SU-DHL-6 (cell line): ENCODE measurements around the gene MGAT5B.

ENCODE experiments used
- H2AFZ ChIP-seq: fragments of 200-600 bp; sonication (generic); 2 replicates; pipeline ENCODE4 v1.6.1; 2014; ENCODE audit warnings: low read depth, mild to moderate bottlenecking, moderate library complexity, mixed read lengths, antibody characterized with exemption, low read length; ENCODE audit not compliant: severe bottlenecking
- H3F3A ChIP-seq: fragments of 200-600 bp; shearing (Covaris generic); 2 replicates; pipeline ENCODE4 v1.6.0; 2016; ENCODE audit warnings: antibody characterized with exemption, mild to moderate bottlenecking; ENCODE audit not compliant: insufficient read depth
- H3K27ac ChIP-seq: fragments of 200-600 bp; sonication (generic); 2 replicates; pipeline ENCODE4 v1.5.1; 2016; ENCODE audit warnings: low read depth, mild to moderate bottlenecking, low read length, moderate library complexity, mixed read lengths
- H3K27me3 ChIP-seq: fragments of 200-600 bp; sonication (generic), shearing (Covaris generic); 2 replicates; pipeline ENCODE4 v1.6.0; 2014; ENCODE audit warnings: mild to moderate bottlenecking, low read length
- H3K36me3 ChIP-seq: fragments of 200-600 bp; sonication (generic); 2 replicates; pipeline ENCODE4 v1.6.1; 2014; ENCODE audit warnings: mild to moderate bottlenecking, low read length, mixed read lengths
- H3K4me2 ChIP-seq: fragments of 300-600, 200-600 bp; shearing (Covaris generic), sonication (generic); 2 replicates; pipeline ENCODE4 v1.6.0; 2014; ENCODE audit warnings: low read length, low read depth, mild to moderate bottlenecking; ENCODE audit not compliant: poor library complexity, severe bottlenecking
- H3K4me3 ChIP-seq: fragments of 200-600 bp; sonication (generic); 2 replicates; pipeline ENCODE4 v1.5.1; 2014; ENCODE audit warnings: antibody characterized with exemption, low read length, mild to moderate bottlenecking, mixed read lengths; ENCODE audit not compliant: insufficient read depth, poor library complexity, severe bottlenecking
- H3K79me2 ChIP-seq: fragments of 200-600 bp; sonication (generic); 2 replicates; pipeline ENCODE4 v1.6.1; 2014; ENCODE audit warnings: mild to moderate bottlenecking, low read length, moderate library complexity; ENCODE audit not compliant: insufficient read depth
- H3K9ac ChIP-seq: fragments of 200-600 bp; sonication (generic); 2 replicates; pipeline ENCODE4 v1.7.0; 2014; ENCODE audit warnings: mild to moderate bottlenecking, low read length
- H3K9me2 ChIP-seq: fragments of 200-600 bp; sonication (generic); replicated peaks from 2 replicates; pipeline ENCODE4 v1.6.1; 2014; ENCODE audit warnings: low read length; ENCODE audit not compliant: insufficient read depth
- H3K9me3 ChIP-seq: fragments of 200-600 bp; sonication (generic); 2 replicates; pipeline ENCODE4 v1.6.1; 2014; ENCODE audit warnings: low read length, mixed read lengths; ENCODE audit not compliant: insufficient read depth
- H4K20me1 ChIP-seq: fragments of 200-600 bp; sonication (generic); 2 replicates; pipeline ENCODE4 v1.6.1; 2014; ENCODE audit warnings: low read depth, mild to moderate bottlenecking, antibody characterized with exemption, low read length, moderate library complexity, mixed read lengths
- CTCF ChIP-seq: fragments of 200-600 bp; sonication (generic); IDR thresholded peaks from one replicate; pipeline ENCODE4 v1.5.1; 2017; ENCODE audit warnings: antibody characterized with exemption, mild to moderate bottlenecking, low read length, moderate library complexity; ENCODE audit not compliant: insufficient read depth, poor library complexity, severe bottlenecking
- EZH2phosphoT487 ChIP-seq: fragments of 200-600 bp; sonication (generic), shearing (Covaris generic); conservative IDR thresholded peaks from 2 replicates; pipeline ENCODE4 v1.6.1; 2018; ENCODE audit warnings: mild to moderate bottlenecking, antibody characterized with exemption, low read length, moderate library complexity, mixed read lengths

MGAT5B gene

GRCh38 chr17:76888661-76889060, 20.5 kb downstream of the MGAT5B start:
- H3K79me2 ChIP-seq, result no peaks in the 10 kb centered on the region
- H3K27me3 ChIP-seq, result no peaks in the 10 kb centered on the region
- H3K9ac ChIP-seq, result no peak overlapping the region
- TF ChIP-seq EZH2phosphoT487 (no peak), CTCF (no peak)
- no peak overlapping the region for H3K27ac ChIP-seq
- H4K20me1 ChIP-seq, result no peaks in the 10 kb centered on the region
- no peak overlapping the region for H3K4me3 ChIP-seq
- H2AFZ ChIP-seq, result no peak overlapping the region
- H3K9me3 ChIP-seq, result no peaks in the 10 kb centered on the region
- no peaks in the 10 kb centered on the region for H3K36me3 ChIP-seq
- no peaks in the 10 kb centered on the region for H3K9me2 ChIP-seq
- no peak overlapping the region for H3K4me2 ChIP-seq
- H3F3A ChIP-seq, result no peaks in the 10 kb centered on the region

GRCh38 chr17:76889323-76889722, 21.1 kb downstream of the MGAT5B start:
- no peaks in the 10 kb centered on the region for H3K9me3 ChIP-seq
- H4K20me1 ChIP-seq, result no peaks in the 10 kb centered on the region
- H3F3A ChIP-seq, result no peaks in the 10 kb centered on the region
- H3K9ac ChIP-seq, result no peak overlapping the region
- no peak overlapping the region for H3K4me2 ChIP-seq
- no peak overlapping the region for H2AFZ ChIP-seq
- no peak overlapping the region for H3K4me3 ChIP-seq
- no peaks in the 10 kb centered on the region for H3K9me2 ChIP-seq
- no peaks in the 10 kb centered on the region for H3K79me2 ChIP-seq
- H3K36me3 ChIP-seq, result no peaks in the 10 kb centered on the region
- no peak overlapping the region for H3K27ac ChIP-seq
- no peaks in the 10 kb centered on the region for H3K27me3 ChIP-seq
- TF ChIP-seq CTCF (no peak), EZH2phosphoT487 (no peak)

GRCh38 chr17:76892329-76892728, 24.1 kb downstream of the MGAT5B start:
- Histone ChIP-seq H3K9me3 (no peaks in the 10 kb centered on the region), H3K27me3 (no peaks in the 10 kb centered on the region), H3K9me2 (no peaks in the 10 kb centered on the region), H3K27ac (no peak overlapping the region), H3K36me3 (no peaks in the 10 kb centered on the region), H2AFZ (no peak overlapping the region), H3K4me2 (no peak overlapping the region), H3K79me2 (no peaks in the 10 kb centered on the region), H3F3A (no peaks in the 10 kb centered on the region), H4K20me1 (no peaks in the 10 kb centered on the region), H3K9ac (no peak overlapping the region), H3K4me3 (no peak overlapping the region)
- no peak for TF ChIP-seq EZH2phosphoT487
- TF ChIP-seq CTCF, result no peak
